GM19193 (cell line): ENCODE measurements around the gene GRIK4.

Experiments
- POLR2A ChIP-seq: IDR thresholded peaks from 4 replicates; pipeline ENCODE4 v1.6.1; 2011; ENCODE audit not compliant: insufficient read depth, insufficient read length; ENCODE audit errors: extremely low read depth

GRIK4 gene

DNA sequence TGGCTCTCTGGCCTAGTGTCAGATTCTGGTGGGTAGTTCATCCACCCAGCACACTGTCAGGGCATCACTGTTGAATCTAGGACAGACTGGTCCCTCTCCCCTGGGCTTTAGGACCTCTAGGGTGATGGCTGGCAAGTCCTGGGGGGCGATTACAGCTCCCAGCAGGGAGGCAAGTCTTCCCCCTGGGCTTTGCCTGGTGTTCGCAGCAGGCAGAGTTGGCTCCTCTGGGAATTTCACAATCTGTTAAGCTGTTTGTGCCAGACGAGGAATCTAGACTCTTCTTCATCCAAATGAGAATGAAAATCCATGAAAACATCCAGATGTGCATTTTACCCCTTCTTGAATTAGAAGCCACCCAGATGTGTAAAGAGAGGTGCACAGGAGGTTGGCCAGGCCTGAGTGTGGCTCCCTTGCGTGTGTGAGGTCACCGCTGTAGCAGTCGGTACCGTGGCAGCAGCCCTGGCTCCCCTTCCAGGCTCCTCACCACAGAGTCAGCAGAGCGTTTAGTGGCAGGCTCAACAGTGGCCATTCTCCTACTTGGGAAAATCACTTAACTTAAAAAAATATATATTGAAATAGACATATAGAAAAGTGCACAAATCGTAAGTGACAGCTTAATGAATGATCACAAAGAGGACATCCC lies 412.4 kb downstream of the GRIK4 start:
- no peak for TF ChIP-seq POLR2A

GRCh38 chr11:120925944-120926343 lies 414.4 kb downstream of the GRIK4 start:
- TF ChIP-seq POLR2A: no peak

GRCh38 chr11:120928627-120929026 lies 417.1 kb downstream of the GRIK4 start:
- TF ChIP-seq POLR2A: no peak

GRCh38 chr11:120929090-120929489 lies 417.5 kb downstream of the GRIK4 start:
- TF ChIP-seq POLR2A: no peak

DNA sequence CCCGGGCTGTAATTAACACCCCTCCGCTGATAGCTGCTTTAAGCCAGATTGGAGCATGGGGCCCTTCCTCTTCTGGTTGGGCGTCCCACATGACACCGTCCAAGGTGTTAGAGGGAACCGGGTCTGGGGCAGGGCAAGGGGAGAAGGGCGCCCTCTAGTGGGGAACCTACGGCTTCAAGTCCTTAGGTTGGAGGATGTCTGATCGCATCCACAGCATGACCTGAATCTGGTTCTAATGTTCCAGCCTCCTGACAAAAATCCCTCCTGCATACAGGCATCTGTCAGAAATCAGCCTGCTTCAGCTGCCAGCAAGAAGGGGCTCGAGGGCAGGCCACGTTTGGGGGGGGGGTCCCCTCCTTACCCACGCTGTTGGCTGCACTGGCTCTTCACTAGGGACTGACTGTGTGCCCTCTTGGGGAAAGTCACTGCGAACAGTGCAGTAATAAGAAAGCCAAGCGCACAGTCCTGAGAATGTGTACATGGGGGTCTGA lies 418.2 kb downstream of the GRIK4 start:
- no peak for TF ChIP-seq POLR2A

GRCh38 chr11:120931057-120931779 lies 419.7 kb downstream of the GRIK4 start:
- no peak for TF ChIP-seq POLR2A

DNA sequence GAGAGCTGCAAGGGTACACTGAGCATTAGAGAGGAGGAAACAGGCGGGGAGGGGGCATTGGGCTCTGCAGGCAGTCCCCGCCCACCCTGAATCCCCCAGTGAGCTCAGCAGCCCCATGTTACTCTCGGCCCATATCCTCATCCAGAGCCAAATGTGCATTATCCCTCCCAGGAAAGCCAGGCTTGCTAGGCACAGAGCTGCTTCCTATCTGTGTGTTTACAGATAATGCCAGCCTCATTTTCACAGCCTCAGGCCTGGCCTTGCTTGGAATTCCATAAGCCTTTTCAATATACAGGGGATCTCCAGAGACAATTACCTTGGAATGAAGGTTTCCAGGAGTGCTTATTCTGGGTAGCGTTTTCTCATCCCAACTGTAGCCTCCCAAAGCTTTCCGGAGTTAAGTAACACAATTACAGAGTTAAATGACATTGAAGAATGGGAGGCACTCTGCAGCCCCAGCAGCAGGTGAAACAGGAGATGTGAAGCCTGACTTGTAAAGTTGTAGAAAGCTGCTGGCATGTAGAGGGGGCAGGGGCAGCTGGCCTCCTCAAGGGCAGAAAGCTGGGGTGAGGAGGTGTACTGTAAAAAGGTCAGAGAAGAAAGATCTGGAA lies 420.9 kb downstream of the GRIK4 start:
- no peak for TF ChIP-seq POLR2A

DNA sequence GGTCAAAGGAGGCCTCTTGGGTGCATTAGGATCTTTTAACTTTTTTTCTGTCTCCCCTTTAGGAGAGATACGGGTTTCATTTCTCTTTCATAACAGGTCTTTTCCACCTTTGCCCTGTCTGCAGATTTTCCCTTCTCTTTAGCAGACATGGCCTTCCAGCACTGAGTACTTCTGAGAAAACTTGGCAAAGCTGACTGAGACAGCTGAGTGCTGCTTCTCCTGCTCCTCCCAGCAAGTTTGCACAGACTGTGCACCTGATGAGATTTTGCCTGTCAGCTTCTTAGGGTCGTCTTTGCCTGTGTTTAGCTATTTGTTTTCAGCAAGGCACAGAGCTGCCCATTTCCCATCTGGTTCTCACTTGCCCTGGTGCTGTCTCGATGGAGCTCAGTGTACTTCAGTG lies 424.8 kb downstream of the GRIK4 start:
- no peak for TF ChIP-seq POLR2A

GRCh38 chr11:120937501-120937900 lies 426.0 kb downstream of the GRIK4 start:
- TF ChIP-seq POLR2A: no peak

- TF ChIP-seq POLR2A: no peak
These were observed 426.7 kb downstream of the GRIK4 start for GRCh38 chr11:120938260-120938659.

- no peak for TF ChIP-seq POLR2A
These were observed 428.8 kb downstream of the GRIK4 start for GRCh38 chr11:120940160-120940848.

- no peak for TF ChIP-seq POLR2A
These were observed 429.5 kb downstream of the GRIK4 start for GRCh38 chr11:120941000-120941399.

- TF ChIP-seq POLR2A: no peak
These were observed 431.2 kb downstream of the GRIK4 start for GRCh38 chr11:120942701-120943100.

GRCh38 chr11:120945042-120945441 lies 433.5 kb downstream of the GRIK4 start:
- TF ChIP-seq POLR2A: no peak

GRCh38 chr11:120950880-120951279 lies 439.3 kb downstream of the GRIK4 start:
- TF ChIP-seq POLR2A: no peak
